ENCODE data around the gene TM9SF1.

Gene TM9SF1

GRCh38 chr14:24235804-24236688, 40.8 kb upstream of the TM9SF1 start:
- H3K79me2 ChIP-seq = peaks cover 21% of the 10 kb centered on the region
- peaks cover 23% of the 10 kb centered on the region for H3K36me3 ChIP-seq (ENCODE audit: control insufficient read depth, insufficient read depth, low read length)
- H2AFZ ChIP-seq = no peak overlapping the region
- H3K9ac ChIP-seq = no peak overlapping the region
- TF ChIP-seq, protein P1, sequence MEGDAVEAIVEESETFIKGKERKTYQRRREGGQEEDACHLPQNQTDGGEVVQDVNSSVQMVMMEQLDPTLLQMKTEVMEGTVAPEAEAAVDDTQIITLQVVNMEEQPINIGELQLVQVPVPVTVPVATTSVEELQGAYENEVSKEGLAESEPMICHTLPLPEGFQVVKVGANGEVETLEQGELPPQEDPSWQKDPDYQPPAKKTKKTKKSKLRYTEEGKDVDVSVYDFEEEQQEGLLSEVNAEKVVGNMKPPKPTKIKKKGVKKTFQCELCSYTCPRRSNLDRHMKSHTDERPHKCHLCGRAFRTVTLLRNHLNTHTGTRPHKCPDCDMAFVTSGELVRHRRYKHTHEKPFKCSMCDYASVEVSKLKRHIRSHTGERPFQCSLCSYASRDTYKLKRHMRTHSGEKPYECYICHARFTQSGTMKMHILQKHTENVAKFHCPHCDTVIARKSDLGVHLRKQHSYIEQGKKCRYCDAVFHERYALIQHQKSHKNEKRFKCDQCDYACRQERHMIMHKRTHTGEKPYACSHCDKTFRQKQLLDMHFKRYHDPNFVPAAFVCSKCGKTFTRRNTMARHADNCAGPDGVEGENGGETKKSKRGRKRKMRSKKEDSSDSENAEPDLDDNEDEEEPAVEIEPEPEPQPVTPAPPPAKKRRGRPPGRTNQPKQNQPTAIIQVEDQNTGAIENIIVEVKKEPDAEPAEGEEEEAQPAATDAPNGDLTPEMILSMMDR (IDR thresholded peaks at IDR 0.05) = no peak
- no peaks in the 10 kb centered on the region for H3K9me3 ChIP-seq (ENCODE audit: control insufficient read depth, low read length)
- peak overlapping the region; percentile 98 for H3K27ac ChIP-seq
- H3K4me2 ChIP-seq (ENCODE audit: low read length) = peak overlapping the region; percentile 98
- no peaks in the 10 kb centered on the region for H3K27me3 ChIP-seq (ENCODE audit: control insufficient read depth, insufficient read depth, low read length)
- peaks cover 60% of the 10 kb centered on the region for H3K4me1 ChIP-seq
- peak overlapping the region; percentile 100 for H3K4me3 ChIP-seq (ENCODE audit: low read depth, low read length)

GRCh38 chr14:24234095-24235005, 39.1 kb upstream of the TM9SF1 start:
- H3K27me3 ChIP-seq (ENCODE audit: control insufficient read depth, insufficient read depth, low read length) = no peaks in the 10 kb centered on the region
- peak overlapping the region; percentile 98 for H3K27ac ChIP-seq
- H3K4me3 ChIP-seq (ENCODE audit: low read depth, low read length) = peak overlapping the region; percentile 100
- peaks cover 56% of the 10 kb centered on the region for H3K4me1 ChIP-seq
- no peak overlapping the region for H2AFZ ChIP-seq
- peak overlapping the region; percentile 98 for H3K4me2 ChIP-seq (ENCODE audit: low read length)
- H3K36me3 ChIP-seq (ENCODE audit: control insufficient read depth, insufficient read depth, low read length) = peaks cover 6% of the 10 kb centered on the region
- TF ChIP-seq, protein P1 (IDR thresholded peaks at IDR 0.05) = no peak
- no peaks in the 10 kb centered on the region for H3K9me3 ChIP-seq (ENCODE audit: control insufficient read depth, low read length)
- peaks cover 12% of the 10 kb centered on the region for H3K79me2 ChIP-seq
- no peak overlapping the region for H3K9ac ChIP-seq

DNA sequence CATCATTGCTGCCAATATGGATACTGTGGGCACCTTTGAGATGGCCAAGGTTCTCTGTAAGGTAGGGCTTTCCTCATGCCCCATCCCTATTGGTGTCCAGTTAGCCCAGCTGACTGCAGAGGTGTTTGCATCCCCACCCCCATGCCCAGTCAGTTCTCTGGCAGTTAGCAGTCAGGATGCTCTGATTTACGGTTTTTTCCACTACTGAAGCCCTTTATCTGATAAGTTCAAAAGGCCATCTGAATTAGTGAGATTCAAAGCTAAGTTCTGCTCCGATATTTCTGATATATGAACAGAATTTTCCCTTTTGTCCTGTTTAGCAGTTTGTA, 38.3 kb upstream of the TM9SF1 start:
- peak overlapping the region; percentile 100 for H3K4me3 ChIP-seq (ENCODE audit: low read depth, low read length)

DNA sequence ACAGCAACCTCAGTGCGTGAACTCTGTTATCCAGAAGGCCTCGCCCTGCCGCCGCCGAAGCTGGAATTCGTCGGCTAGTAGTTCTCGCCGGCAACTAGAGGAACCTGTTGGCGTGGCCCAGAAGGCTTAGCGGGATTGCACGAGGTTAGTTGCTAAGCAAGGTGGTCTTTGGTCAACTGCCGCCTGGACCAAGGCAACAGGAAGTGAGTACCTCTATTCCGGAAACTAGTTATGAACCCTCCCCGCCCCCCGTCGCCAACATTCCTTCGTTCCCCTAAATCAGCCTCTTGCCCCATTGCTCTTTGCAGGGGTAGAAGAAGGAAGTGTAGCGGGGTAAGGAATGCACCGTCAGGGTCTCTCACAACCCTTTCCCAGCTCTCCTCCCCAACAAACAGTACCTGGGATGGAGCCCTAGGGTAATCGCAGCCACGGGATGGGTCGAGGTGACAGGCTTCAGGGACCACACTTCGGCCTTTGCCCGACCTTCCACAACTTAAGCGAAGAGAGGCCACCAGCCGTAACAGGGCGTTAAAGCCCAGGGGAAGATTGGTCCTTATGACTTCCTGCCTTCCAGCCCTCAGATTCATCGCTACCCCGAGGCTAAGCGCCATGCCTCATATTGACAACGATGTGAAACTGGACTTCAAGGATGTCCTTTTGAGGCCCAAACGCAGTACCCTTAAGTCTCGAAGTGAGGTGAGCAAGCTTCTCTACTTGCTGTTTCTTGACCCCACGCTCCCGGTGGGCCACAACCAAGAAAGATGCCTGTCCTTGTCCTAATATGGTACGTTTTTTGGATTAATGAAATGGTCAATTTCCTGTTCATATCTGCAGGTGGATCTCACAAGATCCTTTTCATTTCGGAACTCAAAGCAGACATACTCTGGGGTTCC, 37.6 kb upstream of the TM9SF1 start, which contains the start of gene GMPR2:
Gene GMPR2, plus strand, starts transcription at position 285 of the 893 bp plus-strand sequence. Its CDS starts 325 bp downstream, at position 610.
- Histone ChIP-seq H3K27ac (peak within 1 kb of the TSS; percentile 98), H3K36me3 (ENCODE audit: control insufficient read depth, insufficient read depth, low read length) (no peaks in the 10 kb centered on the region), H3K9ac (peak within 1 kb of the TSS; percentile 68), H2AFZ (peak within 1 kb of the TSS; percentile 68), H3K4me1 (peaks cover 51% of the 10 kb centered on the region), H3K9me3 (ENCODE audit: control insufficient read depth, low read length) (no peaks in the 10 kb centered on the region), H3K27me3 (ENCODE audit: control insufficient read depth, insufficient read depth, low read length) (no peaks in the 10 kb centered on the region), H3K4me3 (ENCODE audit: low read depth, low read length) (peak within 1 kb of the TSS; percentile 100), H3K79me2 (peaks cover 11% of the 10 kb centered on the region), H3K4me2 (ENCODE audit: low read length) (peak within 1 kb of the TSS; percentile 98)
- TF ChIP-seq, protein P1 (IDR thresholded peaks at IDR 0.05) = peak; percentile 5

More for the DNA sequence above, 38.3 kb upstream of the TM9SF1 start:
- TF ChIP-seq, protein P1 (IDR thresholded peaks at IDR 0.05) = no peak
- peak overlapping the region; percentile 98 for H3K4me2 ChIP-seq (ENCODE audit: low read length)
- peak overlapping the region; percentile 98 for H3K27ac ChIP-seq
- peaks cover 56% of the 10 kb centered on the region for H3K4me1 ChIP-seq
- H3K9ac ChIP-seq = no peak overlapping the region
- H3K36me3 ChIP-seq (ENCODE audit: control insufficient read depth, insufficient read depth, low read length) = peaks cover 2% of the 10 kb centered on the region
- peak overlapping the region; percentile 68 for H2AFZ ChIP-seq
- no peaks in the 10 kb centered on the region for H3K9me3 ChIP-seq (ENCODE audit: control insufficient read depth, low read length)
- no peaks in the 10 kb centered on the region for H3K27me3 ChIP-seq (ENCODE audit: control insufficient read depth, insufficient read depth, low read length)
- H3K79me2 ChIP-seq = peaks cover 8% of the 10 kb centered on the region
